Panc1 (cell line): ENCODE measurements around the gene C7.

Experiments
- POLR2AphosphoS5 ChIP-seq: IDR thresholded peaks from 2 replicates; pipeline ENCODE4 v1.6.1; 2012; ENCODE audit warnings: mild to moderate bottlenecking, low read depth, low read length, moderate library complexity
- SIN3A ChIP-seq: IDR thresholded peaks from 2 replicates; pipeline ENCODE4 v1.6.1; 2012; ENCODE audit warnings: low read depth, mild to moderate bottlenecking, low read length, moderate library complexity, borderline replicate concordance; ENCODE audit not compliant: insufficient read depth
- TF ChIP-seq, protein P1 (sequence below): fragments of 450-650 bp; IDR thresholded peaks from 2 replicates; pipeline ENCODE4 v1.5.1; 2017; ENCODE audit warnings: mild to moderate bottlenecking

GRCh38 chr5:40906351-40906751 lies 2.9 kb upstream of the C7 start:
- TF ChIP-seq, protein P1, sequence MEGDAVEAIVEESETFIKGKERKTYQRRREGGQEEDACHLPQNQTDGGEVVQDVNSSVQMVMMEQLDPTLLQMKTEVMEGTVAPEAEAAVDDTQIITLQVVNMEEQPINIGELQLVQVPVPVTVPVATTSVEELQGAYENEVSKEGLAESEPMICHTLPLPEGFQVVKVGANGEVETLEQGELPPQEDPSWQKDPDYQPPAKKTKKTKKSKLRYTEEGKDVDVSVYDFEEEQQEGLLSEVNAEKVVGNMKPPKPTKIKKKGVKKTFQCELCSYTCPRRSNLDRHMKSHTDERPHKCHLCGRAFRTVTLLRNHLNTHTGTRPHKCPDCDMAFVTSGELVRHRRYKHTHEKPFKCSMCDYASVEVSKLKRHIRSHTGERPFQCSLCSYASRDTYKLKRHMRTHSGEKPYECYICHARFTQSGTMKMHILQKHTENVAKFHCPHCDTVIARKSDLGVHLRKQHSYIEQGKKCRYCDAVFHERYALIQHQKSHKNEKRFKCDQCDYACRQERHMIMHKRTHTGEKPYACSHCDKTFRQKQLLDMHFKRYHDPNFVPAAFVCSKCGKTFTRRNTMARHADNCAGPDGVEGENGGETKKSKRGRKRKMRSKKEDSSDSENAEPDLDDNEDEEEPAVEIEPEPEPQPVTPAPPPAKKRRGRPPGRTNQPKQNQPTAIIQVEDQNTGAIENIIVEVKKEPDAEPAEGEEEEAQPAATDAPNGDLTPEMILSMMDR = no peak
- no peak for TF ChIP-seq POLR2AphosphoS5
- TF ChIP-seq SIN3A = no peak
